CD4-positive, alpha-beta memory T cell (primary cell): ENCODE measurements around the gene MYOCD. TPM values are rescaled to one million over a fixed set of nuclear protein-coding genes. Genes with fewer than 3 reads are reported as not detected.

Experiments used
- CTCF ChIA-PET: fragments of 350-600 bp; sonication (Branson Sonifier 250); formaldehyde crosslinking; loops from one replicate; lab custom pipeline; 2021; ENCODE audit warnings: inconsistent platforms; ENCODE audit not compliant: partially characterized antibody; lab: Charles Lee
- POLR2A ChIA-PET: fragments of 350-600 bp; sonication (Branson Sonifier 250); formaldehyde crosslinking; loops from one replicate; lab custom pipeline; 2021; ENCODE audit not compliant: partially characterized antibody; lab: Charles Lee
- DNase-seq, 5 donors: peaks; one replicate each; pipeline versions ENCODE4 v3.0.0 to v3.0.0-alpha.2; 2020 to 2022; ENCODE audit warnings: mixed read lengths in 1 of 5
- H3K27ac ChIP-seq: one replicate; pipeline ENCODE4 v1.7.0; 2013; ENCODE audit warnings: low read depth, low read length
- H3K27me3 ChIP-seq: 2 replicates; pipeline ENCODE4 v1.7.0; 2013; ENCODE audit warnings: mild to moderate bottlenecking, low read length, moderate library complexity; ENCODE audit not compliant: insufficient read depth
- H3K36me3 ChIP-seq: 2 replicates; pipeline ENCODE4 v1.7.0; 2013; ENCODE audit warnings: mild to moderate bottlenecking, low read length, moderate library complexity; ENCODE audit not compliant: insufficient read depth
- H3K4me1 ChIP-seq: 2 replicates; pipeline ENCODE4 v1.7.0; 2013; ENCODE audit warnings: mild to moderate bottlenecking, low read length, moderate library complexity; ENCODE audit not compliant: insufficient read depth
- H3K4me3 ChIP-seq, 2 donors: one replicate each; pipeline ENCODE4 v1.7.0; 2013; ENCODE audit warnings: low read length in 2 of 2, mild to moderate bottlenecking in 1 of 2
- H3K9me3 ChIP-seq, 2 donors: one replicate each; pipeline ENCODE4 v1.7.0; 2013; ENCODE audit warnings: low read length in 2 of 2, control low read depth in 1 of 2; ENCODE audit not compliant: control insufficient read depth in 1 of 2
- H3K27ac Mint-ChIP-seq, 7 donors: one replicate each; pipeline ENCODE4 v1.8.0; 2020 to 2021; ENCODE audit warnings: mixed read lengths in 7 of 7, mild to moderate bottlenecking in 6 of 7, inconsistent platforms in 3 of 7, moderate library complexity in 3 of 7
- H3K27me3 Mint-ChIP-seq, 2 donors: one replicate each; pipeline ENCODE4 v1.8.0; 2020 to 2021; ENCODE audit warnings: mixed read lengths in 2 of 2
- H3K36me3 Mint-ChIP-seq, 2 donors: one replicate each; pipeline ENCODE4 v1.8.0; 2020 to 2021; ENCODE audit warnings: mixed read lengths in 2 of 2, inconsistent platforms in 1 of 2, mild to moderate bottlenecking in 1 of 2
- H3K4me1 Mint-ChIP-seq, 4 donors: one replicate each; pipeline ENCODE4 v1.8.0; 2020 to 2021; ENCODE audit warnings: mixed read lengths in 4 of 4, mild to moderate bottlenecking in 1 of 4
- H3K4me3 Mint-ChIP-seq, 8 donors: one replicate each; pipeline ENCODE4 v1.8.0; 2020 to 2021; ENCODE audit warnings: mixed read lengths in 8 of 8, mild to moderate bottlenecking in 7 of 8, moderate library complexity in 6 of 8, inconsistent platforms in 3 of 8
- H3K9me3 Mint-ChIP-seq, 8 donors: one replicate each; pipeline ENCODE4 v1.8.0; 2020 to 2021; ENCODE audit warnings: mixed read lengths in 8 of 8, mild to moderate bottlenecking in 5 of 8, inconsistent platforms in 3 of 8, moderate library complexity in 1 of 8
- intact Hi-C: fragments of 100-400 bp; cut with micrococcal nuclease; formaldehyde crosslinking; loops from one replicate; pipeline ENCODE4 v1.15.1; 2023
- polyA plus RNA-seq, 2 donors: library from polyadenylated mRNA; unstranded; fragments of 300-500 nt; fragmentation: Illumina TruSeq; gene quantifications; one replicate each; pipeline ENCODE4 v1.2.3, GENCODE V29; 2021
- total RNA-seq, 2 experiments: library from RNA; stranded (reverse); gene quantifications; one replicate each; pipeline ENCODE4 v1.2.3, GENCODE V29; 2021

The MYOCD gene
- total and polyA plus RNA-seq, 4 experiments from 2014 or later: not detected

- Mint-ChIP-seq H3K27ac (no peak overlapping the region), H3K4me1 (no peaks in the 10 kb centered on the region), H3K36me3 (no peaks in the 10 kb centered on the region), H3K4me3 (no peak overlapping the region), H3K27me3 (peaks cover 0 to 1% of the 10 kb centered on the region in 2 donors), H3K9me3 (peaks cover 0 to 8% (median 4%) of the 10 kb centered on the region in 8 donors)
- DNase-seq: no peak
- no peaks in the 10 kb centered on the region for H3K36me3 ChIP-seq
- H3K27ac ChIP-seq: no peak overlapping the region
- H3K4me1 ChIP-seq: no peaks in the 10 kb centered on the region
- H3K4me3 ChIP-seq: no peak overlapping the region
- POLR2A ChIA-PET: no interaction called here
- H3K9me3 ChIP-seq: no peaks in the 10 kb centered on the region
- intact Hi-C loops: no loop called here
- CTCF ChIA-PET: no interaction called here
- H3K27me3 ChIP-seq: no peaks in the 10 kb centered on the region
These were observed 21.9 kb upstream of the MYOCD start for GRCh38 chr17:12643822-12644221.

- DNase-seq: no peak
- intact Hi-C loops: no loop called here
- Histone ChIP-seq H3K9me3 (no peaks in the 10 kb centered on the region), H3K27me3 (no peaks in the 10 kb centered on the region), H3K27ac (no peak overlapping the region), H3K36me3 (no peaks in the 10 kb centered on the region), H3K4me3 (no peak overlapping the region), H3K4me1 (no peaks in the 10 kb centered on the region)
- Mint-ChIP-seq H3K4me1 (no peaks in the 10 kb centered on the region), H3K27ac (no peak overlapping the region), H3K4me3 (no peak overlapping the region), H3K27me3 (peaks cover 0 to 1% of the 10 kb centered on the region in 2 donors), H3K36me3 (no peaks in the 10 kb centered on the region), H3K9me3 (peaks cover 0 to 8% (median 5%) of the 10 kb centered on the region in 8 donors)
- POLR2A ChIA-PET: no interaction called here
- CTCF ChIA-PET: no interaction called here
These were observed 21.1 kb upstream of the MYOCD start for GRCh38 chr17:12644623-12645022.

- no peak for DNase-seq
- intact Hi-C loops: no loop called here
- CTCF ChIA-PET: no interaction called here
- no peaks in the 10 kb centered on the region for H3K36me3 Mint-ChIP-seq
- H3K36me3 ChIP-seq: no peaks in the 10 kb centered on the region
- H3K4me3 ChIP-seq: no peak overlapping the region
- peaks cover 0 to 1% of the 10 kb centered on the region in 2 donors for H3K27me3 Mint-ChIP-seq
- no peaks in the 10 kb centered on the region for H3K4me1 Mint-ChIP-seq
- H3K27ac ChIP-seq: no peak overlapping the region
- H3K4me1 ChIP-seq: no peaks in the 10 kb centered on the region
- POLR2A ChIA-PET: no interaction called here
- H3K27me3 ChIP-seq: no peaks in the 10 kb centered on the region
- H3K4me3 Mint-ChIP-seq: no peak overlapping the region
- no peaks in the 10 kb centered on the region for H3K9me3 ChIP-seq
- H3K9me3 Mint-ChIP-seq: peaks cover 0 to 8% (median 4%) of the 10 kb centered on the region in 8 donors
- H3K27ac Mint-ChIP-seq: no peak overlapping the region
These were observed 18.8 kb upstream of the MYOCD start for GRCh38 chr17:12646761-12647422.

- Histone ChIP-seq H3K9me3 (no peaks in the 10 kb centered on the region), H3K4me3 (no peak overlapping the region), H3K36me3 (no peaks in the 10 kb centered on the region), H3K27ac (no peak overlapping the region), H3K27me3 (no peaks in the 10 kb centered on the region), H3K4me1 (no peaks in the 10 kb centered on the region)
- Mint-ChIP-seq H3K27me3 (peaks cover 0 to 1% of the 10 kb centered on the region in 2 donors), H3K9me3 (peaks cover 0 to 8% (median 3%) of the 10 kb centered on the region in 8 donors), H3K36me3 (no peaks in the 10 kb centered on the region), H3K27ac (no peak overlapping the region), H3K4me1 (no peaks in the 10 kb centered on the region), H3K4me3 (no peak overlapping the region)
- CTCF ChIA-PET: no interaction called here
- DNase-seq: no peak
- POLR2A ChIA-PET: no interaction called here
- intact Hi-C loops: no loop called here
These were observed 17.2 kb upstream of the MYOCD start for GRCh38 chr17:12648498-12648897.

GRCh38 chr17:12655936-12656335, 9.8 kb upstream of the MYOCD start:
- POLR2A ChIA-PET: no interaction called here
- Histone ChIP-seq H3K36me3 (no peaks in the 10 kb centered on the region), H3K27ac (no peak overlapping the region), H3K4me1 (no peaks in the 10 kb centered on the region), H3K4me3 (no peak overlapping the region), H3K9me3 (no peaks in the 10 kb centered on the region), H3K27me3 (no peaks in the 10 kb centered on the region)
- Mint-ChIP-seq H3K4me3 (no peak overlapping the region), H3K27me3 (no peaks in the 10 kb centered on the region), H3K27ac (no peak overlapping the region), H3K4me1 (no peaks in the 10 kb centered on the region), H3K9me3 (peaks cover 0 to 5% (median under 1%) of the 10 kb centered on the region in 8 donors), H3K36me3 (no peaks in the 10 kb centered on the region)
- no peak for DNase-seq
- intact Hi-C loops: no loop called here
- CTCF ChIA-PET: no interaction called here

GRCh38 chr17:12656354-12656753, 9.3 kb upstream of the MYOCD start:
- H3K4me1 ChIP-seq: no peaks in the 10 kb centered on the region
- Mint-ChIP-seq H3K4me1 (no peaks in the 10 kb centered on the region), H3K36me3 (no peaks in the 10 kb centered on the region), H3K27me3 (no peaks in the 10 kb centered on the region), H3K9me3 (peaks cover 0 to 6% (median 2%) of the 10 kb centered on the region in 8 donors), H3K4me3 (no peak overlapping the region), H3K27ac (no peak overlapping the region)
- POLR2A ChIA-PET: no interaction called here
- intact Hi-C loops: no loop called here
- H3K36me3 ChIP-seq: no peaks in the 10 kb centered on the region
- no peaks in the 10 kb centered on the region for H3K9me3 ChIP-seq
- DNase-seq: no peak
- no peak overlapping the region for H3K27ac ChIP-seq
- CTCF ChIA-PET: no interaction called here
- no peak overlapping the region for H3K4me3 ChIP-seq
- H3K27me3 ChIP-seq: no peaks in the 10 kb centered on the region

- no peak overlapping the region for H3K27ac Mint-ChIP-seq
These were observed 6.2 kb upstream of the MYOCD start for GRCh38 chr17:12659500-12659899.

More at GRCh38 chr17:12659500-12659899, 6.2 kb upstream of the MYOCD start:
- ChIA-PET POLR2A (no interaction called here), CTCF (no interaction called here)
- H3K36me3 Mint-ChIP-seq: no peaks in the 10 kb centered on the region
- H3K36me3 ChIP-seq: no peaks in the 10 kb centered on the region
- intact Hi-C loops: no loop called here
- H3K4me1 ChIP-seq: no peaks in the 10 kb centered on the region
- H3K27me3 ChIP-seq: no peaks in the 10 kb centered on the region
- peaks cover 9 to 11% of the 10 kb centered on the region in 2 donors for H3K27me3 Mint-ChIP-seq
- H3K9me3 ChIP-seq: no peaks in the 10 kb centered on the region
- no peak overlapping the region for H3K27ac ChIP-seq
- H3K4me1 Mint-ChIP-seq: no peaks in the 10 kb centered on the region
- no peak overlapping the region for H3K4me3 Mint-ChIP-seq
- H3K4me3 ChIP-seq: no peak overlapping the region
- peaks cover 0 to 12% (median 4%) of the 10 kb centered on the region in 8 donors for H3K9me3 Mint-ChIP-seq
- no peak for DNase-seq
